Measurements from ENCODE around the gene AHSG. TPM values are rescaled to one million over a fixed set of nuclear protein-coding genes. Genes with fewer than 3 reads are reported as not detected.

The AHSG gene
- total and polyA plus RNA-seq, 7 donors, result 0.04 TPM; not detected in 6

DNA sequence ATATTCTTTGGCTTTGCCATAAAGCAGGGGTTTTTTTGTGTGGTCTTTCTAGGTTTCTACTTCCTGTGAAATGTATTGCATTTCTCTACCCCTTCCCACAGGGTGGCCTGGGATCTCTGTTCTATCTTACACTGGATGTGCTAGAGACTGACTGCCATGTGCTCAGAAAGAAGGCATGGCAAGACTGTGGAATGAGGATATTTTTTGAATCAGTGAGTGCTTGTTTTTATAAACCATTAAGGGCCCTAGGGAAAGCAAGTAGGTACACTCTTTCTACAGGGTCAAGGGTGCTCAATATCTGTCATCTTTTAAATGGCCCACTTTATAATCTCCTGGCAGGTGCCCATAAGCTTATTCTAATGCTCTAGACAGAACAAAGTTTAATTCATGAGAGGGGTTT lies 28.1 kb downstream of the AHSG start:
- Histone ChIP-seq H3K27me3 (no peaks in the 10 kb centered on the region), H3K36me3 (no peaks in the 10 kb centered on the region), H3K27ac (no peak overlapping the region), H3K4me1 (no peaks in the 10 kb centered on the region), H3K4me3 (no peak overlapping the region), H3K9me3 (no peaks in the 10 kb centered on the region)
- no peak for DNase-seq
- TF ChIP-seq, protein P1, sequence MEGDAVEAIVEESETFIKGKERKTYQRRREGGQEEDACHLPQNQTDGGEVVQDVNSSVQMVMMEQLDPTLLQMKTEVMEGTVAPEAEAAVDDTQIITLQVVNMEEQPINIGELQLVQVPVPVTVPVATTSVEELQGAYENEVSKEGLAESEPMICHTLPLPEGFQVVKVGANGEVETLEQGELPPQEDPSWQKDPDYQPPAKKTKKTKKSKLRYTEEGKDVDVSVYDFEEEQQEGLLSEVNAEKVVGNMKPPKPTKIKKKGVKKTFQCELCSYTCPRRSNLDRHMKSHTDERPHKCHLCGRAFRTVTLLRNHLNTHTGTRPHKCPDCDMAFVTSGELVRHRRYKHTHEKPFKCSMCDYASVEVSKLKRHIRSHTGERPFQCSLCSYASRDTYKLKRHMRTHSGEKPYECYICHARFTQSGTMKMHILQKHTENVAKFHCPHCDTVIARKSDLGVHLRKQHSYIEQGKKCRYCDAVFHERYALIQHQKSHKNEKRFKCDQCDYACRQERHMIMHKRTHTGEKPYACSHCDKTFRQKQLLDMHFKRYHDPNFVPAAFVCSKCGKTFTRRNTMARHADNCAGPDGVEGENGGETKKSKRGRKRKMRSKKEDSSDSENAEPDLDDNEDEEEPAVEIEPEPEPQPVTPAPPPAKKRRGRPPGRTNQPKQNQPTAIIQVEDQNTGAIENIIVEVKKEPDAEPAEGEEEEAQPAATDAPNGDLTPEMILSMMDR (IDR thresholded peaks at IDR 0.05), result no peak
- TF ChIP-seq POLR2AphosphoS5 (IDR thresholded peaks at IDR 0.05) (no peak), EP300 (IDR thresholded peaks at IDR 0.05) (no peak), POLR2A (IDR thresholded peaks at IDR 0.05) (no peak)
- intact Hi-C loops (cut with DNase I), result no loop called here

DNA sequence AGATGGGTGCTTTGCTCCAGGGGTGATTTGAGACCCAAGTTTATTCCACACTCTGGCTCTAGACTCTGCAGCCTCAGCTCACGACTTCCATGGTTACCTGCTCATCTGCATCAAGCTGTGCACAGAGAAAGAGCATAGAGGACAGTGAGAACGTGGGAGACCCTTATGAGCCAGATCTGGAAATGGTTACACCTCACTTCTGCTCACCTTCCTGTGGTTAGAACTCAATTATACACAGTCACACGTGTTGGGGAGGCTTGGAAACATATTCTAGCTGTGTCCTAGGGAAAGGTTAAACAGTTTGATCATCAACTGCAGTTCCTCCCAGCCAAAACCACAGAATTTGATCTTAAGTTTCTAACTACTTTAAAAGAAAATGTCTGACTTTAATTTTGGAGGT lies 29.2 kb downstream of the AHSG start:
- Histone ChIP-seq H3K4me3 (no peak overlapping the region), H3K4me1 (no peaks in the 10 kb centered on the region), H3K9me3 (no peaks in the 10 kb centered on the region), H3K27ac (no peak overlapping the region), H3K36me3 (no peaks in the 10 kb centered on the region), H3K27me3 (no peaks in the 10 kb centered on the region)
- WGBS, 2 donors, result 56 to 72% methylated on average over 3 of the region's 3 CpGs
- TF ChIP-seq EP300 (IDR thresholded peaks at IDR 0.05) (no peak), POLR2AphosphoS5 (IDR thresholded peaks at IDR 0.05) (no peak), POLR2A (IDR thresholded peaks at IDR 0.05) (no peak)
- TF ChIP-seq, protein P1 (IDR thresholded peaks at IDR 0.05), result no peak
- intact Hi-C loops (cut with DNase I), result no loop called here
- no peak for DNase-seq

DNA sequence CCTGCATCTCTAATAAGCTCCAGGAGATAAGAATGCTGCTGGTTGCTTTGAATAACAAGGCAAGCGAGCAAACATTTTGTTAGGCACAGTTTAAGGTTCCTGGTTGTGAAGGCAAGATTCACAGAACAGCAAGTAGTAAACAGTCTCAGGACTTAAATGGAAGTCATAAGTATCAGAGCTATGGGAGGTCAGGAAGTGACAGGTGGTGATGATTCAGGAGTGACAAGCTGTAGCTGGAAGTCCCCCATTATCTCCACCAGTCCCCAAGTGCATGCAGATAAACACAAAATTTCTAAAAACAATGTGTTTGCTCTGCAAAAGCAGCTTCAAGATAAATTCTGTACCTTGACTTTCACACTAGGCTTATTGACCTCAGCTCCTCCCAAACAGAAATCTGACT lies 30.6 kb downstream of the AHSG start:
- TF ChIP-seq POLR2A (IDR thresholded peaks at IDR 0.05) (no peak), POLR2AphosphoS5 (IDR thresholded peaks at IDR 0.05) (no peak), EP300 (IDR thresholded peaks at IDR 0.05) (no peak)
- no peaks in the 10 kb centered on the region for H3K4me1 ChIP-seq
- H3K27me3 ChIP-seq, result no peaks in the 10 kb centered on the region
- no peak for DNase-seq
- no peaks in the 10 kb centered on the region for H3K9me3 ChIP-seq
- WGBS, 2 donors, result 83 to 91% methylated on average over 1 of the region's 1 CpG
- no peak overlapping the region for H3K27ac ChIP-seq
- H3K4me3 ChIP-seq, result no peak overlapping the region
- no peaks in the 10 kb centered on the region for H3K36me3 ChIP-seq
- intact Hi-C loops (cut with DNase I), result no loop called here

DNA sequence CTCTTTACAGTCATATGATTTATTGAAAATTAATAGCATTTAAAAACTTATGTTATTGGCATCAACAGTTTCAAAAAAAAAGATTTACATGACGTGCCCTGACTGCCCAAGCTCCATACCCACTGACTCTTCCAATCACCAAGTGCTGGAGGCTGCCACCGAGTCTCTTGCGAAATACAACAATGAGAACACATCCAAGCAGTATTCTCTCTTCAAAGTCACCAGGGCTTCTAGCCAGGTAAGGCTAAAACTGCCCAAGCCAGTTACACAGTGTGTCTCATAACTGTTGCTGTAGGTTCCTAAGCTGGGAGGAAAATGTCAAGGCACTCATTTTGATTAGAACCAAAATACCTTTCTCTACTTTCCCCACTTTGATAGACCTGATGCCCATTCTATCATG lies 31.8 kb downstream of the AHSG start:
- intact Hi-C loops (cut with DNase I), result no loop called here
- Histone ChIP-seq H3K4me3 (no peak overlapping the region), H3K9me3 (no peaks in the 10 kb centered on the region), H3K27me3 (no peaks in the 10 kb centered on the region), H3K4me1 (no peaks in the 10 kb centered on the region), H3K27ac (no peak overlapping the region), H3K36me3 (no peaks in the 10 kb centered on the region)
- DNase-seq, result no peak
- 88 to 91% methylated on average over 3 of the region's 3 CpGs for WGBS, 2 donors
- no peak for TF ChIP-seq EP300 (IDR thresholded peaks at IDR 0.05)
- TF ChIP-seq, protein P1 (IDR thresholded peaks at IDR 0.05), result no peak
- no peak for TF ChIP-seq POLR2AphosphoS5 (IDR thresholded peaks at IDR 0.05)
- TF ChIP-seq POLR2A (IDR thresholded peaks at IDR 0.05), result no peak

DNA sequence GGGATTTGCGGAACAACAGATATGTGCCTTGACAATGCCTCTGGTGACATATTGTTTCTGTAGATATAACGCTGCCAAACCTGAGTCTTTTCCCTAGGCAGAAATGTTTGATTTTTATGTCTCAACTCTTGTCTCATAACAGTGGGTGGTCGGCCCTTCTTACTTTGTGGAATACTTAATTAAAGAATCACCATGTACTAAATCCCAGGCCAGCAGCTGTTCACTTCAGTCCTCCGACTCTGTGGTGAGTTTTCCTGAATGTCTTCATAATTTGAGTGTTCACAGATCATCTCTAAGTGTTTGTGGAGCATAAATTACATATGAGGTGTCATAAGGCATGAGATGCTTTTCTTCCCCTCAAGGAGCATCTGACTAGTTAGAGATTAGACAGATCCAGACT lies 33.2 kb downstream of the AHSG start:
- Histone ChIP-seq H3K27me3 (no peaks in the 10 kb centered on the region), H3K36me3 (no peaks in the 10 kb centered on the region), H3K27ac (no peak overlapping the region), H3K4me1 (no peaks in the 10 kb centered on the region), H3K4me3 (no peak overlapping the region), H3K9me3 (no peaks in the 10 kb centered on the region)
- TF ChIP-seq, protein P1 (IDR thresholded peaks at IDR 0.05), result no peak
- TF ChIP-seq EP300 (IDR thresholded peaks at IDR 0.05) (no peak), POLR2A (IDR thresholded peaks at IDR 0.05) (no peak), POLR2AphosphoS5 (IDR thresholded peaks at IDR 0.05) (no peak)
- DNase-seq, result no peak
- intact Hi-C loops (cut with DNase I), result no loop called here
- 86 to 90% methylated on average over 4 of the region's 4 CpGs for WGBS, 2 donors
